ENCODE data around the gene PARPBP. TPM values are rescaled to one million over a fixed set of nuclear protein-coding genes. Genes with fewer than 3 reads are reported as not detected.

The PARPBP gene
- total RNA-seq, 1 experiment from 2014 or later = 14.3 TPM

Other genes with a start within 250 kb of the PARPBP start
- 19.2 TPM for gene DRAM1, start 242.6 kb upstream of the PARPBP start, total RNA-seq (2021; ENCODE audit: unreplicated experiment)
- gene WASHC3, start 58.2 kb upstream of the PARPBP start, total RNA-seq (2021; ENCODE audit: unreplicated experiment) = 21.5 TPM
- gene NUP37, start 69 bp upstream of the PARPBP start, total RNA-seq (2021; ENCODE audit: unreplicated experiment) = 47.7 TPM
- not detected for gene PMCH, start 77.7 kb downstream of the PARPBP start, total RNA-seq (2021; ENCODE audit: unreplicated experiment)

All from Panc1 (cell line).